ENCODE measurements around the gene CDK8.

The CDK8 gene

DNA sequence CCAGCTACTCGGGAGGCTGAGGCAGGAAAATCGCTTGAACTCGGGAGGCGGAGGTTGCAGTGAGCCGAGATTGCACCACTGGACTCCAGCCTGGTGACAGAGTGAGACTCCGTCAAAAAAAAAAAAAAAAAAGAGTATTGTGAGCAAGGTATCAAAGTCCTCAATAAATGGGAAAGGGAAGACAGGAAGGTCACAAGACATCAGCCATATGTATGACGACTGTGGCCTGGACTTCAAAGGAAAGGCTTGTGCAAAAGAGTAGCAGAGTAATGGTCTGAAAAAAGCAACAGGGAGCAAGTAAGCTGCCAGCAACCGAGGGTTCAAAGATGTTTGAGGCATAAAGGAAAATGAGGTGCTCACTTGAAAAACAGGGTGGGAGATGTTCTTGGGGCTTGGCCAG, 187.5 kb downstream of the CDK8 start:
- TF ChIP-seq, protein P1, sequence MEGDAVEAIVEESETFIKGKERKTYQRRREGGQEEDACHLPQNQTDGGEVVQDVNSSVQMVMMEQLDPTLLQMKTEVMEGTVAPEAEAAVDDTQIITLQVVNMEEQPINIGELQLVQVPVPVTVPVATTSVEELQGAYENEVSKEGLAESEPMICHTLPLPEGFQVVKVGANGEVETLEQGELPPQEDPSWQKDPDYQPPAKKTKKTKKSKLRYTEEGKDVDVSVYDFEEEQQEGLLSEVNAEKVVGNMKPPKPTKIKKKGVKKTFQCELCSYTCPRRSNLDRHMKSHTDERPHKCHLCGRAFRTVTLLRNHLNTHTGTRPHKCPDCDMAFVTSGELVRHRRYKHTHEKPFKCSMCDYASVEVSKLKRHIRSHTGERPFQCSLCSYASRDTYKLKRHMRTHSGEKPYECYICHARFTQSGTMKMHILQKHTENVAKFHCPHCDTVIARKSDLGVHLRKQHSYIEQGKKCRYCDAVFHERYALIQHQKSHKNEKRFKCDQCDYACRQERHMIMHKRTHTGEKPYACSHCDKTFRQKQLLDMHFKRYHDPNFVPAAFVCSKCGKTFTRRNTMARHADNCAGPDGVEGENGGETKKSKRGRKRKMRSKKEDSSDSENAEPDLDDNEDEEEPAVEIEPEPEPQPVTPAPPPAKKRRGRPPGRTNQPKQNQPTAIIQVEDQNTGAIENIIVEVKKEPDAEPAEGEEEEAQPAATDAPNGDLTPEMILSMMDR (IDR thresholded peaks at IDR 0.05) = no peak

DNA sequence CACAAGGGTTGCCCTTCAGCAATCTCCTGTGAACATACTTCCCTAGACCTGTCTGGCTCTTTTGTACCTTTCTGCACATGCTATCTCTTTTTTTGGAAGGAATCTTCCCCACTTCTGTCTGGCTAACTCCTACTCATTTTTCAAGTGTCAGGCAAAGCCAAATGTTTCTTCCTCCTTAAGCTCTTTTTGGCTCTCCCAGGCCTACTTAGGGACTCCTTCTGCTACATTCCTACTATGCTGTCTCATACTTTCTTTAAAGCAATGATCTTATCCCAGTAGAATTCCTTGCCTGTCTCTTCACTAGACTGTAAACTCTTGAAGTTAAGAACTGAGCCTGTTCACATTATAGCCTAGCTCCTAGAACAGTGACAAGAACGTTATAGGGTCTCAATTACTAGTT, 188.6 kb downstream of the CDK8 start:
- TF ChIP-seq, protein P1 (IDR thresholded peaks at IDR 0.05) = no peak

GRCh38 chr13:26445092-26445491, 191.2 kb downstream of the CDK8 start:
- TF ChIP-seq, protein P1 (IDR thresholded peaks at IDR 0.05) = no peak

DNA sequence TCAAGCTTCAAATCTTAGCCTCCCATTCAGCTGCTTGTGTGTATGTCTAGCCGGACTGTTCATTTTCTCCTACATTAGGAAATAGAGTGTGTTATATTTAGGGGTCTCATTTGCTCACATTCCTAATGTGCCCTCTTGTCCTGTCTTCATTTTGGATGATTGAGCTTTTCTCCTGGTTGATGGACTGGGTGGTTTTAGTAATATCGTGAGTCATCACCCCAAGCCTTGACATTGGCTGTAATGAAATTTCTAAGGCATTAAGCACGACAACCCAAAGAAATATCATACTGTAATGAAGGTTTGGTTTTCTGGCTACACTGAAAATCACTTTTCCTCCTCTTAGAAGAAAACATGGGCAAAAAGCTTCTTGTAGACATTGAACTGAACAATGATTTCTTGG, 192.8 kb downstream of the CDK8 start:
- TF ChIP-seq, protein P1 (IDR thresholded peaks at IDR 0.05) = no peak

DNA sequence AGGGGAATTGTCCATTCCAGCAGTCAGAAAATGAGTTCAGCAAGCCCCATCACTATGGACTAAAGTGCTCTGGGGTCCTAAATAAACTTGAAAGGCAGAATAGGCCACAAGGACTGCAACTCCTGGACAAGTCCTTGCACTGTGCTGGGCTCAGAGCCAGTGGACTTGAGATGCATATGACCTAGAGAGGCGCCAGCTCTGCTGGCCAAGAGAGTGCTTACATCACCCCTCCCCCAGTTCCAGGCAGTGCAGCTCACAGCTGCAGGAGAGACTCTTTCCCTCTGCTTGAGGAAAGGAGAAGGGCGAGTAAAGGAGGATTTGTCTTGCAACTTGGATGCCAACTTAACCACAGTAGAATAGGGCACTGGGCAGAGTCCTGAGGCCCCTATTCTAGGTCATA, 194.1 kb downstream of the CDK8 start:
- TF ChIP-seq, protein P1 (IDR thresholded peaks at IDR 0.05) = no peak

- TF ChIP-seq, protein P1 (IDR thresholded peaks at IDR 0.05) = no peak
Observed at GRCh38 chr13:26449063-26449848, 195.3 kb downstream of the CDK8 start.
